PC-3 (cell line): ENCODE measurements around the gene ABHD12B. TPM values are rescaled to one million over a fixed set of nuclear protein-coding genes. Genes with fewer than 3 reads are reported as not detected.

Source experiments
- ATAC-seq: fragments of 200-7000 bp; cut with Tn5 transposase; 2 replicates; pipeline ENCODE4 v1.9.1; 2020; ENCODE audit warnings: mild to moderate bottlenecking, moderate library complexity
- BruUV-seq: library from RNA; stranded (reverse); fragments of 400-500 nt; replicated peaks from 2 replicates; lab custom pipeline; 2021; lab: Mats Ljungman, UMichigan
- CTCF ChIA-PET: fragments of 300-600 bp; sonication (Branson Sonifier 250); formaldehyde crosslinking; loops from one replicate; lab custom pipeline; 2022; ENCODE audit warnings: antibody characterized with exemption; lab: Charles Lee
- POLR2A ChIA-PET: fragments of 300-600 bp; sonication (Branson Sonifier 250); formaldehyde crosslinking; loops from one replicate; lab custom pipeline; 2022; ENCODE audit warnings: antibody characterized with exemption; ENCODE audit not compliant: unreplicated experiment; lab: Charles Lee
- DNase-seq: peaks from one replicate; pipeline ENCODE4 v3.0.0-alpha.2; 2015
- H2AFZ ChIP-seq: fragments of 300-600 bp; sonication (generic); 2 replicates; pipeline ENCODE4 v1.6.0; 2016; ENCODE audit warnings: antibody characterized with exemption, low read length
- H3F3A ChIP-seq: fragments of 300-600 bp; sonication (generic); one replicate; pipeline ENCODE4 v1.6.0; 2017; ENCODE audit warnings: antibody characterized with exemption, low read length, control low read depth, mild to moderate bottlenecking; ENCODE audit not compliant: unreplicated experiment
- H3K27ac ChIP-seq: fragments of 300-600 bp; sonication (generic); 2 replicates; pipeline ENCODE4 v1.5.1; 2016; ENCODE audit warnings: mild to moderate bottlenecking, low read length
- H3K27me3 ChIP-seq: fragments of 300-600 bp; sonication (generic); 2 replicates; pipeline ENCODE4 v1.6.1; 2016; ENCODE audit warnings: low read length, mixed read lengths
- H3K36me3 ChIP-seq: fragments of 300-600 bp; sonication (generic); 2 replicates; pipeline ENCODE4 v1.6.1; 2016; ENCODE audit warnings: low read depth, mixed run types, low read length, mixed read lengths
- H3K4me1 ChIP-seq: fragments of 300-600 bp; sonication (generic); 2 replicates; pipeline ENCODE4 v1.5.1; 2016; ENCODE audit warnings: low read length; ENCODE audit not compliant: insufficient read depth
- H3K4me2 ChIP-seq: fragments of 300-600 bp; sonication (generic); 2 replicates; pipeline ENCODE4 v1.6.0; 2016; ENCODE audit warnings: low read length
- H3K4me3 ChIP-seq: fragments of 300-600 bp; sonication (generic); 2 replicates; pipeline ENCODE4 v1.5.1; 2016; ENCODE audit warnings: mild to moderate bottlenecking, low read length, mixed read lengths
- H3K79me2 ChIP-seq: fragments of 300-600 bp; sonication (generic); 2 replicates; pipeline ENCODE4 v1.6.1; 2017; ENCODE audit warnings: low read length, mixed read lengths
- H3K9ac ChIP-seq: fragments of 300-600 bp; sonication (generic); 2 replicates; pipeline ENCODE4 v1.6.0; 2016; ENCODE audit warnings: mild to moderate bottlenecking, low read length
- H3K9me2 ChIP-seq: fragments of 300-600 bp; sonication (generic); replicated peaks from 2 replicates; pipeline ENCODE4 v1.6.1; 2016; ENCODE audit warnings: mixed run types, low read length, mixed read lengths
- H3K9me3 ChIP-seq: fragments of 300-600 bp; sonication (generic); 2 replicates; pipeline ENCODE4 v1.6.1; 2016; ENCODE audit warnings: low read length, mixed read lengths
- H4K20me1 ChIP-seq: fragments of 300-600 bp; sonication (generic); 2 replicates; pipeline ENCODE4 v1.6.1; 2016; ENCODE audit warnings: low read length, mixed read lengths
- CTCF ChIP-seq: fragments of 300-600 bp; sonication (generic); conservative IDR thresholded peaks from 2 replicates; pipeline ENCODE4 v1.5.1; 2017; ENCODE audit warnings: antibody characterized with exemption, low read depth, mild to moderate bottlenecking, low read length
- EZH2 ChIP-seq: fragments of 300-600 bp; sonication (generic); IDR thresholded peaks from one replicate; pipeline ENCODE4 v1.6.1; 2017; ENCODE audit warnings: antibody characterized with exemption, mild to moderate bottlenecking, low read length; ENCODE audit not compliant: unreplicated experiment
- EZH2phosphoT487 ChIP-seq: fragments of 300-600 bp; sonication (generic); IDR thresholded peaks from 2 replicates; pipeline ENCODE4 v1.6.1; 2018; ENCODE audit warnings: mild to moderate bottlenecking, antibody characterized with exemption, low read length, borderline replicate concordance
- intact Hi-C: fragments of 100-400 bp; cut with micrococcal nuclease; formaldehyde crosslinking; loops from 2 replicates; pipeline ENCODE4 v1.9.0; 2023
- total RNA-seq: library from RNA; depleted of rRNA; stranded (reverse); fragments of >200 nt; gene quantifications from 2 replicates; pipeline ENCODE4 v1.2.3, GENCODE V29; 2014

ABHD12B gene
- total RNA-seq, 1 experiment from 2014 or later: not detected

GRCh38 chr14:50932592-50933495 is 61.0 kb downstream of the ABHD12B start:
- Histone ChIP-seq H2AFZ (no peak overlapping the region), H4K20me1 (no peaks in the 10 kb centered on the region), H3K4me3 (no peak overlapping the region), H3K27ac (no peak overlapping the region), H3K79me2 (no peaks in the 10 kb centered on the region), H3K4me1 (peaks cover 18% of the 10 kb centered on the region), H3K9me3 (no peaks in the 10 kb centered on the region), H3K36me3 (peaks cover 48% of the 10 kb centered on the region), H3K9ac (no peak overlapping the region), H3K4me2 (no peak overlapping the region), H3K27me3 (no peaks in the 10 kb centered on the region), H3F3A (peaks cover 4% of the 10 kb centered on the region), H3K9me2 (no peaks in the 10 kb centered on the region)
- no TSS peak for BruUV-seq
- ChIA-PET POLR2A (no interaction called here), CTCF (no interaction called here)
- DNase-seq: no peak
- ATAC-seq: no peak
- TF ChIP-seq EZH2 (no peak), CTCF (no peak), EZH2phosphoT487 (no peak)
- intact Hi-C loops: no loop called here

DNA sequence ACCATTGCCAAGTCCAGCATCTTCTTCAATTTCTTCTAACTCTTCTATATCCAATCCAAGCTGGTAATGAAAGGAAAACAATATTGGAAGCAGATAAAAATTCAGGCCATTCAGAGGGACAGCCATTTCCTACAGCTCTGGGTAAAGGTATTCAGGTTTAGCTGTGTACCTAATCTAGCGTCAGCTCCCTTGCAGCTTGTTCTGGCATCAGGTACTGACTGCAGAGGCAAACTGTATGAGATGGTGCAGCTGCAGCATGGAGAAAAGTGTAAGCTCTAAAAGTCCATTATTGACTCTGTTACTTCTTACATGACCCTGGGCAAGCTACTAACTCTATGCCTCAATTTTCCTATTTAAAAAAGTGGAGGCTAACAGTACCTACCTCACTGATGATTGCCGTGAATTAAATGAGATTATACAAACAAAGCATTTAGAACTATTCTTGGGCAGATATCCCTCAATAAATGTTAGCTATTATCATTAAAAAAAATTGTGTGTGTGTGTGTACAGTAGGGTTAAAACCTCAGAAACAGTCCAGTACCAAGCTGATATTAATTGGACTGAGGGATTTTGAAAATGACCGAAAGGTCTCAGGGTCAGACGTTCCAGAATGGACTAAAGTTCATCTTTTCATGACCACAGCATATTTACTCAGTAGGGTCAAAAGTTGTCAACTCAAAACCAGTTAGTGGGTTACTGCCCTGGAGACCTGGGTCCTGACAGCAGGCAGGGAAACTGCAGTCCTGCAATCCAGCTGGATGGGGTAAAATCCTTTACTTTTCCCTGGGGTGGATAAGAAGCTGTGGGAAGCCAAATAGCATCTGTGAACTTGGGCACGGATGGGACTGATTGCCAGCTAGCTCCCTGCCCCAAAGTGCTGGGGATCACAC is 63.5 kb downstream of the ABHD12B start:
- Histone ChIP-seq H4K20me1 (no peaks in the 10 kb centered on the region), H3K4me2 (no peak overlapping the region), H3K4me1 (peaks cover 30% of the 10 kb centered on the region), H3K4me3 (no peak overlapping the region), H3K79me2 (peaks cover 8% of the 10 kb centered on the region; the same call in 1 of the 2 replicates), H3K9me3 (no peaks in the 10 kb centered on the region), H2AFZ (no peak overlapping the region), H3K9me2 (no peaks in the 10 kb centered on the region), H3K9ac (no peak overlapping the region), H3K36me3 (peaks cover 42% of the 10 kb centered on the region), H3K27me3 (no peaks in the 10 kb centered on the region), H3F3A (peaks cover 6% of the 10 kb centered on the region), H3K27ac (no peak overlapping the region)
- intact Hi-C loops: loop anchor here (5.0 kb wide), 1 partner anchor 38 kb away; no protein-coding TSS in a partner anchor
- BruUV-seq: no TSS peak
- ChIA-PET CTCF (no interaction called here), POLR2A (no interaction called here)
- DNase-seq (no peak), ATAC-seq (no peak)
- TF ChIP-seq EZH2phosphoT487: no peak
- no peak for TF ChIP-seq EZH2
- no peak for TF ChIP-seq CTCF
